ENCODE results near the gene VPS26A.

- TF ChIP-seq CTCF (conservative IDR thresholded peaks at IDR 0.05 in 1 of 2, IDR thresholded peaks at IDR 0.05 in 1 of 2; ENCODE audit: extremely low read depth in 1 of 2, insufficient read depth in 1 of 2, low read depth in 1 of 2, low read length in 2 of 2), result no peak
- TF ChIP-seq EZH2 (IDR thresholded peaks at IDR 0.05; ENCODE audit: borderline replicate concordance, low read length), result no peak
Observed at GRCh38 chr10:69075431-69075830, 48.5 kb upstream of the VPS26A start.
